ENCODE measurements around the gene TRIM54.

TRIM54 gene, protein sequence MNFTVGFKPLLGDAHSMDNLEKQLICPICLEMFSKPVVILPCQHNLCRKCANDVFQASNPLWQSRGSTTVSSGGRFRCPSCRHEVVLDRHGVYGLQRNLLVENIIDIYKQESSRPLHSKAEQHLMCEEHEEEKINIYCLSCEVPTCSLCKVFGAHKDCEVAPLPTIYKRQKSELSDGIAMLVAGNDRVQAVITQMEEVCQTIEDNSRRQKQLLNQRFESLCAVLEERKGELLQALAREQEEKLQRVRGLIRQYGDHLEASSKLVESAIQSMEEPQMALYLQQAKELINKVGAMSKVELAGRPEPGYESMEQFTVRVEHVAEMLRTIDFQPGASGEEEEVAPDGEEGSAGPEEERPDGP

DNA sequence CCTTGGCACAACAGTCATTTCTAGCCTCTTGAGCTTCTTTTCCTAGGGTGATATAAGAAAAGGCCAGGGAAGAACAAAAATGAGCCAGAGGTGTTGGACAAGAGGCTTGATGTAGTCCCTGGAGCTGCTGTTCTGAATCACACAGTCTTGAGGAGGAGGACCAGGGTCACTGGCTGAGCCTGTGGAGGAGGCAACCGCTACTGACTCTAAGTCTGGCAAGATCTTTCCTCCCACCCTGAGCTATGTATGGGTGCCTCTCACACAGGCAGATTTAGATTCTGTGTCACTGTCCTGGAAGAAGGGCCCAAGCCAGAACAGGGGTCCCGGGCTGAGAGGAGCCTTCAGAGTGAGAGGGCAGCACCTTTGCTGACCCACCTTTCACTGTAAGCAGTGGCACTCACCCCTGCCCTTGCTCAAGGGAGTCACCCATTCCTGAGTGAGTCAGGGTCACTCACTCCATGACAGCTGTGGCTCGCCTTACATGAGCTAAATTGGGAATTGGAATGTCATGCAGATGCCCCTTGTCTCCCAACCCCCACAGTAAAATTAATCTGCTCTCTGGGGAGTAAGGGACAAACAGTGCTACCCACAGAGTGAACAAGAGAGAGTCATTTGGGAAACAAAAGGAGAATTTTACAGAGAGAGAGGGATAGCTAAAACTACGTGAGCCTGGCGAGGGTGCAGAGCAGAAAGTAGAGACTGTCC, at the start of gene TRIM54:
TRIM54 (plus strand) TSS at position 575 of the 705 bp plus-strand sequence. CDS start 303 bp downstream, outside the sequence.
- no peak for DNase-seq (ENCODE audit: low read depth in 2 of 2)

DNA sequence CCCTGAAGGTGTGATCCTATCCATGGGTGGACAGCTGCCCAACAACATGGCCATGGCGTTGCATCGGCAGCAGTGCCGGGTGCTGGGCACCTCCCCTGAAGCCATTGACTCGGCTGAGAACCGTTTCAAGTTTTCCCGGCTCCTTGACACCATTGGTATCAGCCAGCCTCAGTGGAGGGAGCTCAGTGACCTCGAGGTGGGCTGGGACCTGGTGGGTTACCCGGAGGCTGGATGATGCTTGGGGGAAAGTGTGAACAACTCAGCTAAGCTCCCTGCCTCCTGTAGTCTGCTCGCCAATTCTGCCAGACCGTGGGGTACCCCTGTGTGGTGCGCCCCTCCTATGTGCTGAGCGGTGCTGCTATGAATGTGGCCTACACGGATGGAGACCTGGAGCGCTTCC, 48.9 kb upstream of the TRIM54 start:
- no peak for DNase-seq (ENCODE audit: low read depth in 2 of 2)

DNA sequence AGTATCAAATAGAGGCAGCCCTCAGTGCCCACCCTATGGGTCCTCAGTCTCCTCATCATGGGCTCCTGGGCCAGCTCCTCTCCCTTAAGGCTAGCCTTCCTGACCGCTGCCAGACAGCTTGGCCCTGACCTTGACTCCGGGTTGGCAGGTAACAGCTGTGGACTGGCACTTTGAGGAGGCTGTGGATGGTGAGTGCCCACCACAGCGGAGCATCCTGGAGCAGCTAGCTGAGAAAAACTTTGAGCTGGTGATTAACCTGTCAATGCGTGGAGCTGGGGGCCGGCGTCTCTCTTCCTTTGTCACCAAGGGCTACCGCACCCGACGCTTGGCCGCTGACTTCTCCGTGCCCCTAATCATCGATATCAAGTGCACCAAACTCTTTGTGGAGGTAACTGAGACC, 46.1 kb upstream of the TRIM54 start:
- no peak for DNase-seq (ENCODE audit: low read depth in 2 of 2)

DNA sequence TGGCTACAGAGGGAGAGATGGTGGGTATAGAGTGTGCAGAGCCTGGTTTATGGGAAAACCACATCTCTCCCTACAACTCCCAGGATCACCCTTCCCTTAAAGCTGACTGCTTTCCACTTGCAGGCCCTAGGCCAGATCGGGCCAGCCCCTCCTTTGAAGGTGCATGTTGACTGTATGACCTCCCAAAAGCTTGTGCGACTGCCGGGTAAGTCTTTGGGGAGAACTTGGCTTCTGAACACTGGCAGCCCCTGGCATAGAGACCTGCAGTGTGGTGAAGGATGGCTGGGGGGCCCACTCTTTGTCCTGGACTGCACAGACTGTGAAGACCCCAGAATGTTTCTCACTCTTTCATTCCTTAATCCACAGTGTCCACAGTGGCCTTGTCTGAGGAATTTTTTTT, 45.6 kb upstream of the TRIM54 start:
- no peak for DNase-seq (ENCODE audit: low read depth in 2 of 2)

DNA sequence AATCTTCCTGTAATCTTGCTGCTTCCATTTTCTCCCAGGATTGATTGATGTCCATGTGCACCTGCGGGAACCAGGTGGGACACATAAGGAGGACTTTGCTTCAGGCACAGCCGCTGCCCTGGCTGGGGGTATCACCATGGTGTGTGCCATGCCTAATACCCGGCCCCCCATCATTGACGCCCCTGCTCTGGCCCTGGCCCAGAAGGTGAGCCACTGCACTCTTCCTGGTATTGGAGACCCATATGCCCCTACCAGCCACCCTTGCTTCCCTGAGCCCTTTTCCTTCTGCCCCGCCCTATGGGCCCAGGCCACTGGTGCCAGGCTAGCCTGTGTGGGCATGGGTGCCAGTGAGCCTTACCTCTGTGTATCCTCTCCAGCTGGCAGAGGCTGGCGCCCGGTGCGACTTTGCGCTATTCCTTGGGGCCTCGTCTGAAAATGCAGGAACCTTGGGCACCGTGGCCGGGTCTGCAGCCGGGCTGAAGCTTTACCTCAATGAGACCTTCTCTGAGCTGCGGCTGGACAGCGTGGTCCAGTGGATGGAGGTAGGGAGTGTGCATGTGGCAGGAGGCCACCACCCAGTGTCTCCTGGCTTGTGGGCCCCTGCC, 44.8 kb upstream of the TRIM54 start:
- DNase-seq (ENCODE audit: low read depth in 2 of 2) = no peak

DNA sequence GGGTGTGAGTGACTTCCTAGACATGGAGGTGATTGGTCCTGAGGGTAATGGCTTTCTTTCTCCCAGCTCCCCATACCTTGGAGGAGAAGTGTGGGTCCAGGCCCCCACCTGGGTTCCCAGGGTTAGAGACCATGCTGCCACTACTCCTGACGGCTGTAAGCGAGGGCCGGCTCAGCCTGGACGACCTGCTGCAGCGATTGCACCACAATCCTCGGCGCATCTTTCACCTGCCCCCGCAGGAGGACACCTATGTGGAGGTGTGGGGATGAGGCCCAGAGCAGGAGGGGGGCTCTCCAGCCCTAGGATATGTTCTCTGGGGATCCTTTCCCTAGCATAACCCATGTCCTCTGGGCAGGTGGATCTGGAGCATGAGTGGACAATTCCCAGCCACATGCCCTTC, 43.3 kb upstream of the TRIM54 start:
- DNase-seq (ENCODE audit: low read depth in 2 of 2) = no peak

DNA sequence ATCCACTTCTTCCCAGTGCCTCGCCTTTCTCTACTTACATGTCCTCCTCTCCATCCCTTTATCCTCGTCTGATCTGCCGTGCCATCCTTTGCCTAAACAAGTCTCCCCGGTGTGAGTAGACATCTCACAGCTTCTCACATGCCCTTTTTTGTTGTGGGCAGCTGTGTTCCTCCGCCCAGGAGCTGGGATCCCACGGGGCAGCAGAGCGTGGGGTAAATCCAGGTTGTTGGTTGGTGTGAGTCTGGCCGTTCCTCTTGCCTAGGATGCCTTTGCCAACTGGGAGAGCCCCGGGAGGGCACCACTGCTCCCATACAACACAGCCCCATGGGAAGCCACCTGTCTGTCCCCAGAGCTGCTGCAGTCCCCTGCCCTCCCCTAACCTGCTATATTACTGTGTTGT, 41.8 kb upstream of the TRIM54 start:
- no peak for DNase-seq (ENCODE audit: low read depth in 2 of 2)

DNA sequence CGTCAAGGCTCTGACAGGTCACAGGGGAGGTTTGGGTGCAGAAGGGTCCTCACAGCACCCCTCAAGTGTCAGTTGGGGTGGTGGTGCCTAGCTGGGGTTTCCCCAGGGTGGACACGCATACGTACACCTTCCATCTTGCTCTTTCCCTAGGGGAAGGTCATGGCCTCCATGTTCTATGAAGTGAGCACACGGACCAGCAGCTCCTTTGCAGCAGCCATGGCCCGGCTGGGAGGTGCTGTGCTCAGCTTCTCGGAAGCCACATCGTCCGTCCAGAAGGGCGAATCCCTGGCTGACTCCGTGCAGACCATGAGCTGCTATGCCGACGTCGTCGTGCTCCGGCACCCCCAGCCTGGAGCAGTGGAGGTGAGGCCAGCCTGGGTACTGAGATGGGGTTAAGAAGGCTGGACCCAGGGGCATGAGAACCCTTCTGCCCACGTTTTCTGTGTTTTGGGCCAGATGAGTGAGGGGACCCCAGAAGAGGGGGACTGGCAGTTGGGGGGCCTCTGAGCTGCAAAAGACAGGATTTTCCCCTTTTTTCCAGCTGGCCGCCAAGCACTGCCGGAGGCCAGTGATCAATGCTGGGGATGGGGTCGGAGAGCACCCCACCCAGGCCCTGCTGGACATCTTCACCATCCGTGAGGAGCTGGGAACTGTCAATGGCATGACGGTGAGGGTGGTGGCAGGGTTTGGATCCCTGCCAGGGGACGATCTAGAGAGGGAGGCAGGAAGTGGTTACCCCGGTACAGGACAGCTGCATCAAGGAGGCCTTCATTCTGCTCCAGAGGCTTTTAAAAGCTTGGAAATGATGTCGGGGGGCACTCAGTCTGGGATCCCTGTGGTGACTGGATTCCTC, 40.2 kb upstream of the TRIM54 start:
- no peak for DNase-seq (ENCODE audit: low read depth in 2 of 2)

DNA sequence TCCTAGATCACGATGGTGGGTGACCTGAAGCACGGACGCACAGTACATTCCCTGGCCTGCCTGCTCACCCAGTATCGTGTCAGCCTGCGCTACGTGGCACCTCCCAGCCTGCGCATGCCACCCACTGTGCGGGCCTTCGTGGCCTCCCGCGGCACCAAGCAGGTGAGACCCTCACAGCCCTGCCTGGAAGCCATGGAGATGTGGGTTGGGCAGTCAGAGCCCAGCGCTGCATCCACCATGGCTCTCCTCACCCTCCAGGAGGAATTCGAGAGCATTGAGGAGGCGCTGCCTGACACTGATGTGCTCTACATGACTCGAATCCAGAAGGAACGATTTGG, 39.6 kb upstream of the TRIM54 start:
- DNase-seq (ENCODE audit: low read depth in 2 of 2) = no peak

DNA sequence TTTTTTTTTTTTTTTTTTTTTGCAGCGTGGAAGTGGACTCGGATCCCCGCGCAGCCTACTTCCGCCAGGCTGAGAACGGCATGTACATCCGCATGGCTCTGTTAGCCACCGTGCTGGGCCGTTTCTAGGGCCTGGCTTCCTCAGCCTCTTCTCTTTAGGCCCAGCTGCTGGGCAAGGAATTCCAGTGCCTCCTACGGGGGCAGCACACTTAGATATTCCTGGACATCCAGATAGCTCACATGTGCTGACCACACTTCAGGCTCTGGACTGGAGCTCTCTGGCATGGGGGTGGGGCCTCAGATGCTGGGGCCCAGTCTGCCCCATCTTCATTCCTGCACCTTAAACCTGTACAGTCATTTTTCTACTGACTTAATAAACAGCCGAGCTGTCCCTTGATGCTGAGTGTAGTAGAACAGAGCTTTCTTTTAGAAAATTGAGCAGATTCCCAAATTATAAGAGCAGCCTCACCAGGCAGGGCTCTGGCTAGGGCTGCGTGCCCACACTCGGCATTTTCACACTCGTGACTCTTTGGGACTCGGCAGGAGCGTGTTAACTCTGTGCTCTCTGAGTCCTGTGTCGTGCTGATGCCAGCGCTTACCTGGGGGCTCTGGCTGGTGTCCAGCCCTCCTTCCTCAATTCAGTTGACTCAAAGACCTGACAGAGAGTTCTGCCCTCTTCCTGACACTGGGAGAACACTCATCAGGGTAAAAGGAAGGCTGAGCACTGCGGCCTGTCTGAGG, 38.7 kb upstream of the TRIM54 start:
- no peak for DNase-seq (ENCODE audit: low read depth in 2 of 2)

DNA sequence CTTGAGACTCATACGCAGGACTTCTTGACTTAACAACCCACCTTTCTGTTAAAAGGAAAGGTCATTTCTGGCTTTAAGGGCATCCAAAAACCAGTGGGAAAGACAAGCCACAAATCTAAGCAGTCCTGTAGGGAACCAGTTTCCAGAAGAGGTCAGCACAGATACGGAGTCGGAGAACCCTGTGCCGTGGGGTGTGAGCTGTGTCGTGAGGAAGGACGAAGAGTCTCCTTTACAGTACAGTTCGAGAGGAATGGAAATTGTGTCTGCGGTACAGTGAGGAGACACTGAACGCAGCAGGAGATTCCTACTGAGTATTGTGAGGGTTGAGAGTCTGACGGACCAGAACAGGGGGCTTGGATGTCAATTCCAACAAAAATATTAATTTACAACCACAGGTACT, 37.1 kb upstream of the TRIM54 start:
- no peak for DNase-seq (ENCODE audit: low read depth in 2 of 2)

DNA sequence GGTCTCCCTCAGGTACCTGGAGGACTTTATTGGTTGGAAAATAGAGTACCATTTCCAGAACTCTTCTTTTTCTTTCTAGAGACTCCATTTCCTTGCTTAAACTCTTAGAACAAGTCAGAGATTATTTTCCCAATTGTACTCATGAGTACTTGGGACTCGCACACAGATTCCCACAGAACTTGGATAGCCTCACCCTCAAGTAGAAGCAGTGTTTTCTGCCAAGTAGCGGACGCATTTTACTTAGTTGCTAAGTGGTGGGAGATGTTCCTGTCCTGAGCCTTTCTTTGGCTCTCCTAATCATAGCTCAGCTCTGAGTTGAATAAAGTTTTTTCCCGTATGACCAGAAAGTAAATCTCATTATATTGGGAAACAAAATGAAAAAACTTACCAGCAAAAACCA, 36.6 kb upstream of the TRIM54 start:
- no peak for DNase-seq (ENCODE audit: low read depth in 2 of 2)

DNA sequence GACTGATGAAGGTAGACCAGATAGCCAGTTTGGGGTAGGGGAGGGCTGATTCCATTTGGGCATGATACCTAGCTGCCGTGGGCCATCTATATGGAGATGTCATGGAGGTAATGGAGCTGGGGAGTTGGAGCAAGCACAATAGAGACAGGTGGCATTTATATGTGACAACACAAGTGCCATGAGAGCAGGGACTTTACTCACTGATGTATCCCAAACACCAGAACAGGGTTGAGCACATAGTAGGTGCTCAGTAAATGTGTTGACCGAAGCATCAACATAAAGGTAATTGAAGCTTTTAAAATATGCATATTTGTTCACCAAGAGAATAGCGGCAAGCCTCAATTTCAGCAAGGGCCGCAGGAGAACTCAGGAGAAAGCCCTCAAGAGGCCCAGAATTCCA, 34.3 kb upstream of the TRIM54 start:
- no peak for DNase-seq (ENCODE audit: low read depth in 2 of 2)

DNA sequence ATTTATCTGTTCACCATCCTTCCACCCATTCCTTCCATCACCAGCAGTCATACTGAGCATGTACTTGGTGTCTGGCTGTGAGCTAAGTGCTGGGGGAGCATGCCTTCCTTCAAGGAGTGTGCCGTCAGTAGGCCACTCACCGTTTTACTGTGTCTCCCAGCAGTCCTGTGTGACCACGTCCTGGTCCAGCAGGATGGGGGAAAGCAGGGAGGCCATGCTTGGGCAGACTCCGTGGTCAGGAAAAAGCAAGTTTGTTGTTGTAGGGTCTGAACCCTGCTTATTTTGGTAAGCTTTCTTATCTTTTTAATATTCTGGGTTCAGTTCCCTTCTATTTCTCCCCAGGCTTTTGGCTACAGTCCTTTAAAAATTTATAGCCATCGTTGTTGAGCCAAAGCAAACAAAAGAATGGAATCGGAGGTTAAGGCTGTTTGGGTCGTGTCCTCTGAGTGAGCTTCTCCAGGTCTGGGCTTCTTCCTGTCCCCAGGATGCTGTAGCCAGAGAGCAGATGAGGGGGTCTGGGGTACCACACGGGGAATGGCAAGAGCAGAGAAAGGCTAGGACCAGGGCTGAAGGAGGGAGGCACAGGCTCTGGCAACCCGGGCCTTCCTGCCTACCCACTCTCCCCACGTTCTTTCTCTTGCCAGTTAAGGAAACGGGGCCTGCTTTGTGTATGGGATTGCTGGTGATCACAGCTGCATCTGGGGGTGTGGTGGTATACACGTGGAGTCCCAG, 32.9 kb upstream of the TRIM54 start:
- DNase-seq (ENCODE audit: low read depth in 2 of 2) = no peak

DNA sequence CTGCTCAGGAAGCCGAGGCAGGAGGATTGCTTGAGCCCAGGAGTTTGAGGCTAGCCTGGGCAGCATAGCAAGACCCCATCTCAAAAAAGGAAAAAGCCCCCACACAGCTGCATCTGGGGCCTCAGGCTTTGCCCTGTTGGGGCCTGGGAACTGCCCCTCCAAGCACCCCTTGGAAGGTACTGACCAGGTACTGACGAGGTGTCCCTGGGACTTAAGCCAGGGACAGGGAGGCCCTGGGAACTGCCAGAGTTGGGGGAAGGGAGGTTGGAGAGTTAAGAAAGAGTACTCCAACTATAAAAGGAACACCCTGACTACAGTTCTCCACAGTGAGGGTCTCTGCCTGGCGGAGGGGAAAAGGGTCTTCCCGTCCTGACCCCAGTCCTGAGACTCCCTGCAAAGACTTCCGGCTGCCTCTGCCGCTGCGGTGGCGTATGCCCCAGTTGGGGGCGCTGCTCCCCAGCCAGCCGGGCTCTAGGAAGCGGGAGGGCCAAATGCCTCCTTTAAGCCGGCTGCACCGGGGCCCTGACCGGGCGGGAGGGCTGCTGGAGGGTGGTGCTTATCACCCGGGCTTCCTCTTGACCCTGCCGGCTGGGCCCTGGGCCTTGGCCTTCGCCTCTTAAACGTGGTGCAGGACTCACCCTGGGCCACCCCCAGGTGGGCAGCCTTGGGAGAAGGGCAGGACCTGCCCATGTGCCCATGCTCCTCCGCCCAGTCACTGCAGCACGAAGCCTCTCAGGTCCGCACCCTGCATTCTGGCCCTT, 32.2 kb upstream of the TRIM54 start:
- DNase-seq (ENCODE audit: low read depth in 2 of 2) = peak; percentile 50 to 55

DNA sequence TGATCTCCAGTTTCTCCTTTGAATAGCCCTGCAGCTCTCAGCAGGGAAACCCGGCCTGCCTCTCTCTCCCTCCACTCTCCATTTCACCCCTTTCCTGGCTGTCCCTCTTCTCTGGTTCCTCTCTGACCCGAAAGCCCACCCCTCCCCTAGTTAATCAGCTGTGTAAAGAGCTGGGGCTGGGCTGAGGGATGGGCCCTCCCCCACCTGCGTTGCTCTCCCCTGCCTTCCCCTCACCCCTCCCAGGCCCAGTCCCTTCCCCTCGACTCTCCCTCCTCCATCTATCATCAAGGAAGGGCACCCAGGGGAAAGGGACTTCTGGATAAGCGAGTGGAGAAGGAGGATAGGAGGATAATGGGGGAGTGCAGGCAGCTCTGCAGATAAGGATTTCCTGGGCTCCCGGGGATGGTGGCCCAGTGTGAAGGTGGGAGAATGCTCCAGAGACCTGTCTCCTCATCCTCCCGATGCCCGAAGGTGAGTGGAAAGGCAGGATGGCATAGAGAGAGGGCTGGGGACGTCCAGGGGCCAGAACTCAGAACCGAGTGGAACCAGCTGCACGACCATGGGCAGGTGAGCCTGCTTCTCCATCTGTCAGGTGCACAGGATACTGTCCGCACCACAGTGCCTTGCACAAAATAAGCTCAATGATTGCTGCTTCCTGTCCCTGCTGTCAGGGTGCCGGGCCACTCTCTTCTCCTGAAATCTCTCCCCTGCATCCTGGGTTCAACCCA, 31.4 kb upstream of the TRIM54 start:
- no peak for DNase-seq (ENCODE audit: low read depth in 2 of 2)

DNA sequence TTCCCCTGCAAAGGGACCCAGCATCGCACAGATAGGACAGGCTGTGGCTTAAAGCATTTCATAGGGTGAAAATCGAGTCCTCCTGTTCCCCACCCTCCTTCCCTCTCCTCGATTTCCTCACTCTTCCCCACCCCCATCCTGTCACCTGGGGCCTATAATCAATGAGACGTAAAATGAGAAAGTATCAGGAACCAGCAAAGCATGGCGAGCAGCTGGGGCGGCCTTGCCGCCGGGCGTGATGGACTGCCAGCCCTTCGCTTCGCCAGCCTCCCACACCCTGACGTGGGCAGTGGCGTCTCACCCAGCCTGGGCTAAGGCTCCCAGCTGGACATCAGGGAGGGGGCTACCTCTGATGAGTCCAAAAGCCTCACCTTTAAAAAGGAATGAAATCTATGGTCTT, 30.5 kb upstream of the TRIM54 start:
- no peak for DNase-seq (ENCODE audit: low read depth in 2 of 2)

DNA sequence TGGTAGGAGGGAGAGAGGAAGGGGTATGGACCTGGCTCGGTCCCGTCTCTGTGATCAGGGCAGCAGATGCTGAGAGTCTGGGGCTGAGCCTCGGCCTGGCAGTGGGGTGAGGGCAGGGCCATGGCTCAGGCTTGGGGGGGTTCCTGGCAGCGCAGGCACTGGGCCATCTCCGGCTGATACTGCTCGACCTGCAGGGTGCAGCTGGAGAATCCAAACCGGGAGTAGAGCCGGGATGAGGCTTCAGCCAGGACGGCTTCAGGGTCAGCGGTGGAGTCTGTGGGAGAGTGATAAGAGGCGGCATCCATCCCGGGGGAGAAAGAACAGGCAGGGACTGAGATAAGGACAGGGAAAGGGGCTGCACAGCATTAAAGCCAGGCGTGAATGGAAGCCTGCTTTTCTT, 27.0 kb upstream of the TRIM54 start:
- no peak for DNase-seq (ENCODE audit: low read depth in 2 of 2)

DNA sequence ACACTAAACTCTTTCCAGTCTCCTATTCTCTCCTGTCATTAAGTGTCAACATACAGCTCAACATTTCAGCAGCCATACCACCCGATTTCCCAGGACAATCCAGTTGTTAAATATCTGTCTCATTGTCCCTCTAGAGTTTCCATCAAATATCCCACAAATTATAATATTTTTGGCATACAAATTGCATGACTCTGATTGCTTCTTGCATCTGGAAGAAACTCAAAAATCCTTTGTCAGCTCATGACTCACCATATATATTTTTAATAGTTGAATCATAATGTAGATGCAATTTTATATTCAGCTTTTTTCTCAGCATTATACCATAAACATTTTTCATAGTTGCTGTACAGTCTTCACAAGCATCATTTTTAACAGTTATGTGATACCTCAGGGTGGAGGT, 26.6 kb upstream of the TRIM54 start:
- no peak for DNase-seq (ENCODE audit: low read depth in 2 of 2)

All from stimulated activated CD4-positive, alpha-beta T cell treated with anti-CD3 and anti-CD28 coated beads, Interleukin-4, amount 100 ng/mL, for 48 hours (primary cell).